ENCODE results near the gene DRD4. TPM values are rescaled to one million over a fixed set of nuclear protein-coding genes. Genes with fewer than 3 reads are reported as not detected.

The DRD4 gene
- polyA plus RNA-seq, 2 of the 4 experiments (the other 2 are of a cell fraction), result not detected

- TF ChIP-seq TP53 (CRISPR knock-in tag; IDR thresholded peaks at IDR 0.05), result no peak
- TF ChIP-seq ZFP36 (IDR thresholded peaks at IDR 0.05; ENCODE audit: borderline replicate concordance, partially characterized antibody), result no peak
- no peak for TF ChIP-seq CEBPB (IDR thresholded peaks at IDR 0.05)
- TF ChIP-seq HEYL (CRISPR knock-in tag; IDR thresholded peaks at IDR 0.05), result no peak
- no peak for TF ChIP-seq CHD4 (IDR thresholded peaks at IDR 0.05; ENCODE audit: borderline replicate concordance)
- TF ChIP-seq ZNF302 (CRISPR knock-in tag; IDR thresholded peaks at IDR 0.05), result no peak
- TF ChIP-seq, protein P1, sequence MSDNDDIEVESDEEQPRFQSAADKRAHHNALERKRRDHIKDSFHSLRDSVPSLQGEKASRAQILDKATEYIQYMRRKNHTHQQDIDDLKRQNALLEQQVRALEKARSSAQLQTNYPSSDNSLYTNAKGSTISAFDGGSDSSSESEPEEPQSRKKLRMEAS (IDR thresholded peaks at IDR 0.05), result no peak
- no peak for TF ChIP-seq HOXB13 (CRISPR knock-in tag; IDR thresholded peaks at IDR 0.05; ENCODE audit: low read depth)
- no peak for TF ChIP-seq MAFK (IDR thresholded peaks at IDR 0.05; ENCODE audit: partially characterized antibody)
Observed at GRCh38 chr11:617912-618682, 19.0 kb upstream of the DRD4 start (continued).

DNA sequence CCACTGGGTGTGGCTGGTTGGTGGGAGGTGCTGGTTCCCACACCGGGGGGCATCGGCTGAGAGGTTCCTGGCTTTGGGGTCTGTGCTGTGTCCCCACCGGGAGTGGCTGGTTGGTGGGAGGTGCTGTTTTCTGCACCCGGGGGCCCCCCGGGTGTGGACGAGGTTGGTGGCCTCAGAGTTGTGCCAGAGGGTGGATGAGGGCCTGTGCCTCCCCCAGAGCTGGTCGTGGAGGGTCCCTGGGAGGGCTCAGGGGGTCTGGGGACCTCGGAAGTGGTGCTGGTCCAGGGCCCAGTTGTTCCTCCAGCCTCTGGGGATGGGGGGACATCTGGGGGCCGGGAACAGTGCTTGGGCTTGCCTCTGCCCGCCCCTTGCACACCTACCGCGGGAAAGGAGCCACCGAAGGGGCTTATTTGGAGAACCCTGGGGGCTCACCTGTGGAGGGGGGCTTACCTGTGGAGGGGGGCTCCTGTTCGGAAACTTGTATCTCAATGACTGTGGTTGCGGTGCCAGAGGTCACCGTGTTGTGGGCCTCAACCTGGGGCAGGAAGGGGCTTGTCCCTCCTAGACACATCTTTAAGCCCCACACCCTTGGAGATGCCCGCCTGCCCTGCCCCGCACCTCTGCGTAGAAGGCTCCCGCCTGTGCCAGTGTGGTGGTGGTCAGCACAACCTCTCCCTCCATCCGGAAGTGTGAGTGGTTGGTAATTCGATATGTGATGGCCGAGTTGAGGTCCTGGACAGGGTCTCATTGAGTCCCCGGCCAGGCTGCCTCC lies 18.0 kb upstream of the DRD4 start:
- DNase-seq (ENCODE audit: low read depth in 1 of 2, low spot score in 1 of 2), result no peak
- no peak for ATAC-seq
- WGBS (ENCODE audit: missing lambda C conversion rate), result 87% methylated on average over 18 of the region's 24 CpGs
- Histone ChIP-seq H3K27ac (no peak overlapping the region), H3K4me3 (no peak overlapping the region), H3K4me1 (peaks cover 21% of the 10 kb centered on the region), H3K9me3 (no peaks in the 10 kb centered on the region), H3K4me2 (no peak overlapping the region)
- TF ChIP-seq HDAC2 (IDR thresholded peaks at IDR 0.05) (no peak), RCOR1 (IDR thresholded peaks at IDR 0.05; ENCODE audit: low read depth, low read length) (no peak), SREBF2 (IDR thresholded peaks at IDR 0.05) (no peak), KDM1A (IDR thresholded peaks at IDR 0.05; ENCODE audit: low read depth) (no peak), SMC3 (IDR thresholded peaks at IDR 0.05) (no peak)
- FAIRE-seq, result no peak
- ChIA-PET POLR2A (no interaction called here), CTCF (interaction anchor here (1.2 kb wide), 1 partner anchor 9 kb away, joined by 3 read pairs; no protein-coding TSS in a partner anchor)

DNA sequence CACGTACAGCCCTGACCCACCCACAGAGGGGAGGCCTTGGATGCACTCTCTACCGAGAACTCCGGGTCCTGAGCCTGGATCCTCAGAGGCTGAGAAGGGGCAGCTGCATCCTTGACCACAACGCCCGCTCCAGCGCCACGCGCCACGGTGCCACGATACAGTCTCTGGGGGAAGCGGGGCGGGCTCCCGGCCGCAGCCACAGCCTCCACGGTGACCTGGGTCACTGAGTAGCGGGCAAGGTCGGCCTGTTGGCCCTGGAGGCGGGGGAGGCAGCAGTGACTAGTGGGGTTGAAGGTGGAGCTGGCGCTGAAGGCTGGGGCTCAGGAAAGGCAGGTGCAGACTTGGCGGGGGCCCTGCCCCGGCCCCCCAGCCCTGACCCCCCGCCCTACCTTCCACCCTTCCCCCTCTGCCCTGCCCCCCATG lies 17.4 kb upstream of the DRD4 start:
- Histone ChIP-seq H3K9me3 (no peaks in the 10 kb centered on the region), H3K4me1 (peaks cover 27% of the 10 kb centered on the region), H3K4me3 (no peak overlapping the region), H3K27ac (no peak overlapping the region), H3K4me2 (no peak overlapping the region)
- ChIA-PET POLR2A (no interaction called here), CTCF (interaction anchor here (1.2 kb wide), 1 partner anchor 9 kb away, joined by 3 read pairs; no protein-coding TSS in a partner anchor)
- TF ChIP-seq MYC (IDR thresholded peaks at IDR 0.05; ENCODE audit: borderline replicate concordance, low read length) (no peak), HOXA7 (CRISPR knock-in tag; IDR thresholded peaks at IDR 0.05) (no peak), JUNB (IDR thresholded peaks at IDR 0.05) (no peak), CHD2 (IDR thresholded peaks at IDR 0.05; ENCODE audit: low read length, partially characterized antibody) (no peak), CHD4 (IDR thresholded peaks at IDR 0.05; ENCODE audit: borderline replicate concordance) (no peak), ZC3H11A (IDR thresholded peaks at IDR 0.05) (no peak)
- TF ChIP-seq, protein P2, sequence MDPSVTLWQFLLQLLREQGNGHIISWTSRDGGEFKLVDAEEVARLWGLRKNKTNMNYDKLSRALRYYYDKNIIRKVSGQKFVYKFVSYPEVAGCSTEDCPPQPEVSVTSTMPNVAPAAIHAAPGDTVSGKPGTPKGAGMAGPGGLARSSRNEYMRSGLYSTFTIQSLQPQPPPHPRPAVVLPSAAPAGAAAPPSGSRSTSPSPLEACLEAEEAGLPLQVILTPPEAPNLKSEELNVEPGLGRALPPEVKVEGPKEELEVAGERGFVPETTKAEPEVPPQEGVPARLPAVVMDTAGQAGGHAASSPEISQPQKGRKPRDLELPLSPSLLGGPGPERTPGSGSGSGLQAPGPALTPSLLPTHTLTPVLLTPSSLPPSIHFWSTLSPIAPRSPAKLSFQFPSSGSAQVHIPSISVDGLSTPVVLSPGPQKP (IDR thresholded peaks at IDR 0.05; ENCODE audit: low read depth, low read length), result no peak
- FAIRE-seq (no peak), ATAC-seq (no peak), DNase-seq (ENCODE audit: low read depth in 1 of 2, low spot score in 1 of 2) (no peak)
- 87% methylated on average over 14 of the region's 22 CpGs for WGBS (ENCODE audit: missing lambda C conversion rate)

DNA sequence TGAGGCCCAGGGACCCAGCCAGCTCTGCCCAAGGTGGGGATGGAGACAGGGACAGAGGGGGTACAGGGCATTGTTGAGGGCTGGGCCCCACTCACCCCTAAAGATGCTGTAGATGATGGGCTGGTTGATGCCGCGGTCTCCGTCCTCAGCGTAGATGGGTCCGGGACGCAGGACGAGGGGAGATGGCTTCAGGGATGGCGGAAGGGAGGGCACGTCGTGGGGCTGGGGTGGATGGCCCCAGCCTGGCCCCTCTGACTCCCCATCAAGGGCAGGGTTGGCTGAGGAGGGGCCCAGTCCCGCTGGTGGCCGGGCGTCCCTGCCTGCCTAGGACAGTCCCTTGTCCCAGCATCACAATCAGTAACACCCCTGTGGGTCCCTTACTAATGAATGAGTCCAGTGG lies 16.9 kb upstream of the DRD4 start:
- 96% methylated on average over 13 of the region's 13 CpGs for WGBS (ENCODE audit: missing lambda C conversion rate)
- no peak for ATAC-seq
- Histone ChIP-seq H3K4me1 (peaks cover 27% of the 10 kb centered on the region), H3K9me3 (no peaks in the 10 kb centered on the region), H3K4me2 (no peak overlapping the region), H3K27ac (no peak overlapping the region), H3K4me3 (no peak overlapping the region)
- POLR2A ChIA-PET, result no interaction called here
- FAIRE-seq, result no peak
- no peak for DNase-seq (ENCODE audit: low read depth in 1 of 2, low spot score in 1 of 2)
- no peak for TF ChIP-seq PBX3 (IDR thresholded peaks at IDR 0.05)
- TF ChIP-seq, protein P3, sequence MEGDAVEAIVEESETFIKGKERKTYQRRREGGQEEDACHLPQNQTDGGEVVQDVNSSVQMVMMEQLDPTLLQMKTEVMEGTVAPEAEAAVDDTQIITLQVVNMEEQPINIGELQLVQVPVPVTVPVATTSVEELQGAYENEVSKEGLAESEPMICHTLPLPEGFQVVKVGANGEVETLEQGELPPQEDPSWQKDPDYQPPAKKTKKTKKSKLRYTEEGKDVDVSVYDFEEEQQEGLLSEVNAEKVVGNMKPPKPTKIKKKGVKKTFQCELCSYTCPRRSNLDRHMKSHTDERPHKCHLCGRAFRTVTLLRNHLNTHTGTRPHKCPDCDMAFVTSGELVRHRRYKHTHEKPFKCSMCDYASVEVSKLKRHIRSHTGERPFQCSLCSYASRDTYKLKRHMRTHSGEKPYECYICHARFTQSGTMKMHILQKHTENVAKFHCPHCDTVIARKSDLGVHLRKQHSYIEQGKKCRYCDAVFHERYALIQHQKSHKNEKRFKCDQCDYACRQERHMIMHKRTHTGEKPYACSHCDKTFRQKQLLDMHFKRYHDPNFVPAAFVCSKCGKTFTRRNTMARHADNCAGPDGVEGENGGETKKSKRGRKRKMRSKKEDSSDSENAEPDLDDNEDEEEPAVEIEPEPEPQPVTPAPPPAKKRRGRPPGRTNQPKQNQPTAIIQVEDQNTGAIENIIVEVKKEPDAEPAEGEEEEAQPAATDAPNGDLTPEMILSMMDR (IDR thresholded peaks at IDR 0.05), result no peak
- no peak for TF ChIP-seq CBX8 (IDR thresholded peaks at IDR 0.05)
- no peak for TF ChIP-seq TFCP2L1 (CRISPR knock-in tag; IDR thresholded peaks at IDR 0.05)
- no peak for TF ChIP-seq NFE2L2 (conservative IDR thresholded peaks at IDR 0.05; ENCODE audit: low read length)
- TF ChIP-seq TP53 (CRISPR knock-in tag; IDR thresholded peaks at IDR 0.05), result no peak
- no peak for TF ChIP-seq BCL3 (IDR thresholded peaks at IDR 0.05)
- no peak for TF ChIP-seq KDM5A (IDR thresholded peaks at IDR 0.05)
- TF ChIP-seq FOXS1 (CRISPR knock-in tag; IDR thresholded peaks at IDR 0.05), result no peak
- no peak for TF ChIP-seq CHD2 (IDR thresholded peaks at IDR 0.05; ENCODE audit: low read length, partially characterized antibody)
- CTCF ChIA-PET, result interaction anchor here (1.2 kb wide), 1 partner anchor 10 kb away, joined by 3 read pairs; no protein-coding TSS in a partner anchor

All from A549 (cell line).